CD4-positive, alpha-beta T cell treated with Interleukin-15 for 1 hour (primary cell): ENCODE results near the gene ITGAV.

Source experiments
- DNase-seq: peaks from one replicate; pipeline ENCODE4 v3.0.0-alpha.2; 2020

ITGAV gene

DNA sequence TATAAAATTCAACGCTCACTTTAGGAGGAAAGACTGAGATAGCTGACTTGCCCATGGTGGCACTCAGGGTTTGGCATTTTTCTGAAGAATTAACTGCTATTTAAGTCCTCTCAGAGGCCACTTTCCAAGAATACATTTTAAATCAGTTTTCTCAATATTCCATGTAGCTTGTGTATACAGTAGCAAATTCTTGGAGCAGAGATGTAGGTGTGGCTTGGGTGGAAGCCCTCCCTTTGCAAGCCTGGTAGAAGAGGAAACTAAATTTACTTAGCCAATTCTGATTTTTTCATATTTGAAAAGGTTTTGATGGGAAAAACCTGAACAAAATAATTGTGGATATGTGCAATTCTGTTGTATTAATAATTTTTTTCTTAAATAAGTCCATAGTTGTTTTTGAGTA is 14.0 kb upstream of the ITGAV start:
- no peak for DNase-seq

DNA sequence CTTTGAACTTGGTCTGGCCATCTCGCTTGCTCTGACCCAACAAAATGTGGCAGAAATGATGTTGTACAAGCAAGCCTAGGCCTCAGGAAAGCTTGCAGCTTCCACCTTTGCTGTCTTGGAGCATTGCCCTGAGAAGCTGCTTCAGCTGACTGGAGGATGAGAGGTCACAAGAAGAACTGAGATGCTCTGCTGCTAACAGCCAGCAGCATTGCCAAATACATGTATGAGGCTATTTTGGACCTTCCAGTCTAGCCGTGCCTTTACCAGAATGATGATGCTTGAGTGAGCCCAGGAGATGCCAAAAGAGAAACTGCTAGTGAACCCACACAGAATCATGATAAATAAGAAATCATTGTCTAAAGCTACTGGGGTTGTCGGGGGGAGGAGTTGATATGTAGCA is 13.2 kb upstream of the ITGAV start:
- DNase-seq, result no peak

DNA sequence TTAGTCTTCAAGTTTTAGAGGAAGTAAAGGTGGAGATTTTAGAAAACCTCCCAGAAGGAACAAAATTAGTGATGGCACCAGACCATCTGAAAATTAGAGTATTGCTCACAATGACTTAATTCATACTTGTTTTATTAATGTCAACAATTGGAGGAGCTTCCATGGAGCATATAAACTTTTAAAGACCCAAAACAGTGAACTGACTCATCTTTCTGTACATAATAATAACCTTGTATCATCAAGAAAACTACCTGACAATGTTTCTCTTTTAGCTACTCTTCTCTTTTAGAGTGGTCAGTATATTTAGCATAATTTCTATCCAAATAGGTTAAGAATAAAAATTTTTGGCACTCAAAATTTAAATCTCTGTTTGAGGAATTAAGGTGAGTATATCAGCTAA is 7.2 kb upstream of the ITGAV start:
- DNase-seq, result no peak

DNA sequence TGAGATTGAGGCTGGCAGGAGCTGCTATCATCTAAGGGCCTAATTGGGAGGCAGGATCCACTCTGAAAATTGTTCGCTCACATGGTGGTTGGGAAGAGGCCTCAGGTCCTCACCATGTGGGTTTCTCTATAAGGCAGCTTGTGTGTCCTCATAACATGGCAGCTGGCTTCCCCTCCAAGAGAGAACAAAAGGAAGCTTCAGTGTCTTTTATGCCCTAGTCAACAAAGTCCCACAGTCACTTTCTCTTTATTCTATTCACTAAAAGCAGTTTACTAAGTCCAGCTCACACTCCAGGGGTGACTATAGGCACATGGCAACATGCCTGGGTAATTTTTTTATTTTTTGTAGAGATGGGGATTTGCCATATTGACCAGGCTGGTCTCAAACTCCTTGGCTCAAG is 5.8 kb upstream of the ITGAV start:
- no peak for DNase-seq

DNA sequence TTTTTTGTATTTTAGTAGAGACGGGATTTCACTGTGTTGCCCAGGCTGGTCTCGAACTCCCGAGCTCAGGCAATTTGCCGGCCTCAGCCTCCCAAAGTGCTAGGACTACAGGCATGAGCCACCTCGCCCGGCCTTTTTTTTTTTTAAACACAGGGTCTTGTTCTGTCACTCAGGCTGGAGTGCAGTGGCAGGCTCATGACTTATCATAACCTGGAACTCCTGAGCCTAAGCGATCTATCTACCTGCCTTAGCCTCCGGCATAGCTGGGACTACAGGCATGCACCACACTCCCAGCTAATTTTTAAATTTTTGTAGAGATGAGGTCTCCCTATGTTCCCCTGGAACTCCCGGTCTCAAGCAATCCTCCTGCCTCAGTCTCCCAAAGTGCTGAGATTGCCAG is 1.4 kb upstream of the ITGAV start:
- no peak for DNase-seq

DNA sequence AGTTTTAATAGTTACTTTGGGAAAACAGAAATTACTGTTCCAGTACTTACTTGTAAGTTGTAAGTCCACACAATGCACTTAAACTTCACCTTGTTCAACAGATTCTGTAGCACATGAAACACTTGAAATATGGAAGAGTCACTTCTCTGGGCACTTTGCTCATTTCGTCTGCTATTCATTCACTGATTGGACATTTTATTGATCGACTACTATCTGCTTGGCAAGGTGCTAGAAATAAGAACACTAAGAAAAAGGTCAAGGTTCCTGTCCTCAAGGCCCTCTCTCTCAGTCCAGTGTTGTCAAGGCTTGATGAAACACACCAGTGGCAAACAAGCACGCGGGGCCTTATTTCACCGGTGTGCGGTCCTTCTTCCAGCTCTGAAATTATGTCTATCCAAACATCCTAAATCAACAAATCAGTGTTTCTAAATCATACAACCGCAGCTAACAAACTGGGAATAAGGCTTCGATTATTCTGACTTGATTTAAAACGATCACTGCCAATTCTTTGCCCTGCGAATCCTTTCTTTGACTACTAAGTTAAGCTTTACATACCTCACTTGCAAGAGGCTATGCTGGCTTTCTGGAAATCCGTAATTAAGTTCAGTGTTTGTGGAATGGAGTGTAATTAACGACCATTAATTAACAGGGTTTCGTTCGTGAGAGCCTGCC is 780 bp upstream of the ITGAV start:
- DNase-seq, result no peak

DNA sequence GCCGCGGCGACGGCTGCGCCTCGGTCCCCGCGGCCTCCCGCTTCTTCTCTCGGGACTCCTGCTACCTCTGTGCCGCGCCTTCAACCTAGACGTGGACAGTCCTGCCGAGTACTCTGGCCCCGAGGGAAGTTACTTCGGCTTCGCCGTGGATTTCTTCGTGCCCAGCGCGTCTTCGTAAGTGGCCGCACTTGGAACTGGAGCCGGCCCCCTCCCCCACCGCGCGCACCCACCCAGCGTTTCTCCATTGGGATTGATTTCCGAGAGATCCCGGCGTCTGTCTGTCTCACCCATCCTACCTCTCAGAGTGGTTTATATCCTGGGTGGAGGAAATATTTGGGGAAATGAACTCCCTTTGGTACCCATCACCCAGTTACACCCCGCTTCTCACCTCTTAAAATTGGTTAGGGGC is 498 bp downstream of the ITGAV start:
- DNase-seq, result no peak

DNA sequence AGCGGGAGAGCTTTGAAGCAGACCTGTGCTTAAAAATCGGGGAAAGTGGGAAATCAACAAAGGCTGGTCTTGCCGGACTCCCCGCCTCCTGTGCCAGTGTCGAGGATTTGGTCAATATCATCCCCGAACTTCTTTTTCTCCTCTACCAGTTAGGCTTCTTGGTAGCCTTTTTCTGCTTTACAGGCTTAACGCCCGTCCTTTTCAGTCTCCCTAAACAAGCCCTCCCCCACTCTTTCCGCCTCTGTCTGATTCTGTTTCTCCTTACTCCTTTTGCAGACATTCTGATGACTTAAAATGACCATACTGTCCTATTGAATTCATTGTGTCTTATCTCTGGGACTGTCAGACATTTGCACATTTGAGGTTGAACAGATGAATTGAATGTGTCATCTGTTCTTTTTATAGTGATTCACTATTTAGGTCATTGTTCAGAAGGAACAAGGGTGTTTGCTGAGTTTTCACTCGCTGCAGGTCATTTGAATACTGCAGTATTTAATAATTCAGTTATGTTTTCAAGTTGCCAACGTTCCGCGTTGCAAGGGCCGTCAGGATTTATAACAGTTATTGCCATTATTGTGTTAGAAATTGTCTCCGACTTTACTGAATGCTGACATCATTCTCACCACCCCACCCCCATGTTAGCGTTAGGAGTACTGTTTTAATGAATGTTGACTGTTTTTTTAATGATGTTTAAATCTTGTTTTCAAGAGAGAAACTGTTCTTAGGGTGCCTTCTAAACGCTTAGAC is 1.1 kb downstream of the ITGAV start:
- no peak for DNase-seq

DNA sequence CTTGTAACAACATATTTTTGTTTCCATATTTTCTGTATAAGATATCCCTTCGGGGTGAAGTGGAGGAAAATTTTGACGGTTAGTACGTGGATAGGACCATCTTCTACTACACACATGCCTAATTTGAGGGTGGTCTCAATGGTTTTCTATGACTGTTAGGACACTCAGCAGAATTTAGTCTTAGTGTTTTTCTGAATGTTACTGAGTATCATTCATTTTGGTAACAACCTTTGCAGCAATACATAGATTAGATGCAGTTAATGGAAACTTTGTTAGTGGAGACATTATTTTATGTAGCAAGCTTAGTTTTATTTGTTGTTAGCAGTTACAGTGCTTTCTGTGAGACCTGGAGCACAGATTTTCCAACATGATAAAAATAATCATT is 1.6 kb downstream of the ITGAV start:
- no peak for DNase-seq

DNA sequence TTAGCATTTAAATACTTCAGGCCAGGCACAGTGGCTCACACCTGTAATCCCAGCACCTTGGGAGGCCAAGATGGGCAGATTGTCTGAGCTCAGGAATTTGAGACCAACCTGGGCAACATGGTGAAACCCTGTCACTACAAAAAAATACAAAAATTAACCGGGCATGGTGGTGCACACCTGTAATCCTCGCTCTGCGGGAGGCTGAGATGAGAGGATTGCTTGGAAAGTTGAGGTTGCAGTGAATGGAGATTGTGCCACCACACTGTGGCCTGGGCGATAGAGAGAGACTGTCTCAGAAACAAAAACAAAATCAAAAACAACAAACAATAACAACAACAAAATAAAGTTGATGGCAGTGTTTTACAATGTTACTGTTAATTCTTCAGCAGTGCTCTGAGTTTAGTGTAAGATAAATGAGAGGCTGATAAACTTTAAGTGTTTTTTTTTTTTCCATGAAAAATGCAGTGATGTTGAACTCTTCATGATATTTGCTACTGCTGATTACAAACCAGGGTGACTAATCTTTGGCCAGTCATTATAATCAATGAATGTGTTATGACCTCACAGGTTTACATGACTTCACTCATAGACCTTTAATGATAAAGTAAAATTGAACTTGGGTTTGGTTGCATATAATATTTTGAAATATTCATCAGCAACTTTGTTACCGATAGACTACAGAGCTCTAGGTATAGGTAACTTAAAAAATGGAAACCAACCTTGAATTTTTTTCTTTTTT is 2.5 kb downstream of the ITGAV start:
- no peak for DNase-seq

DNA sequence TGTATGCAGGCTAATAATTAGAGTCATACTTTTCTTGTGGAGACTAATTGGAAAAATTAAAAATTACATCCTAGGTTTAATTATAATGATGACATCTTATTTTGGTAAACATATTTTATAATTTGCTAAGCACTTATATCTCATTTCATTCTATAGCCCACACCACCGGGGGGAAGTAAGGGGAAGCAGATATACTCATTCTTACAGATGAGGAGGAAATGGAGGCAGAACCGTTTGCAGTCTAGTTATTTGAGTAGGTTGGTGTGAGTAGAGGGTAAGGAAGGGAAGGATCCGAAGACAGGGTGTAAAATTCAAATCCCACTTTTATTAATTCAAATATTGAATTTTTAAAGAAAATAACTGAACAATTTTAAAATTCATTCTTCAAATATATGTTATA is 3.7 kb downstream of the ITGAV start:
- DNase-seq, result no peak

DNA sequence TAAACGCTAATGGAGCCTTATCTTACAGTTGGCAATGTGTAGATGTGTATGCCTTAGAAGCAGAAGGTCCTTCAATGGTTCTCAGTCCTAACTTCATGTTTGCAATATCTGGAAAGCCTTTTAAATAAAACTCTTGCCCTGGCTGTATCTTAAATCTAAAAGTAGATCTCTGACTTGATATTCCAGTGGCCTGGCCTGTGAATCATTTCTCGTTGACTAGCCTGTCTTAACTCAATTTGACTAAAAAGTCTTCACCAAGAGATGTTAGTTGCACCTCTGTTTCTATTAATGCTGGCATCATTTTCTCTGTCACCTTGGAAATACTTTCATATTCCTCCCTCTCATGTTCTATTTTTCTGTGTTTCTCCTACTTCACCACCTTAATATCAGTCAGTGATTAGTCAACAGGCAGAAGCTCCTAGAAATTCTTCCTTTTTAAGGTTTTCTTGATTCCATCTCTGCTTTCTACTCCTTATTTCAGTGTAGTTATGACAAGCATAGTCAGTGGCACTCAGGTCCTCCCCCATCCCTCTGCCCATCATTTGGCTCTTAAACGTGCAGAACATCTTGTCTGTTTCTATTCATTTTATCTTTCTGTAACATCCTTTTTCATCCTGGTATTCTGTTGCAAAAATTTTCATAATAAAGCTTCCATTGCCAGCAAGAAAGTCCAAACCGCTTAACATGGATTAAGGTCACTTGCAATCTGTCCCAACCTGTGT is 4.3 kb downstream of the ITGAV start:
- no peak for DNase-seq

DNA sequence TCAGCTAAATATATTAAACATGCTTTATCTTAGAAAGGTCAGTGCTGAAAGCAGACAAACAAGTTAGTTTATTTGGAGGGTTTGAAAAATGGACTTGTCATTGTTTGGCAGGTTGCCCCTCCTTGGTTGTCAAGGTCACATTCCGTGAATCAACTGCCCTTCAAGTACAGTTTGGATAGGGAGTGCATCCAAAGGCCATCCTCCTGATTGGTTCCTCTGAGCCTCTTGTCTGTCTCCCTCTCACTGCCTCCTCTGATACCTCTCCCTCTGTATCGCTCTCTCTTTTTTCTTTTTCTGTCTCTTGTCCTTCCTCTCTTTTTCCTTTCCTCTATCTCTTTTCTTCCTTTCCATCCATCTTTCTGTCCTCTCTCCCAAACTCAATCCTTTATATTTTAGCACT is 5.4 kb downstream of the ITGAV start:
- no peak for DNase-seq

DNA sequence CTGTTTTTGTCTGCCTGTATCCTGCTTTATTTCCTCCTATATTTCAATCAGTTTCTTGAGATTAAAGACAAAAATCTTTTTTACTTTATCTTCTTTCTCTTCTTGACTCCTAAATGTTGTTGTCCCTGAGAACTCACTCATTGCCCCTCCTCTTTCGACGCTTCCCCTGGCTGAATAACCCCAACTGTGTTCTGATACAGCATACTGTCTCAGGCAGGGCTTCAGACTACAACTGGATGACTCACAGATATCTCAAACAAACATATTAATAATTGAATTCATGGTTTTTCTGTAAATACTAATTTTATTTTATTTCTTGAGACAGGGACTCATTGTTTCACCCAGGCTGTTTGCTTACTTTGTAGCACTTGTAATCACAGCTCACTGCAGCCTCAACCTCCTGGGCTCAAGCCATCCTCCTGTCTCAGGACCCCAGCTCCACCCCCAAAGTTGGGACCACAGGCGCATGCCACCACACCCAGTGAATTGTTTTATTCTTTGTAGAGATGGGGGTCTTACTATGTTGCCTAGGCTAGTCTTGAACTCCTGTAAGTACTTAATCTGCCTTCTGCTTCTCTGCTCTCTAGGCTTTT is 9.4 kb downstream of the ITGAV start:
- DNase-seq, result no peak

DNA sequence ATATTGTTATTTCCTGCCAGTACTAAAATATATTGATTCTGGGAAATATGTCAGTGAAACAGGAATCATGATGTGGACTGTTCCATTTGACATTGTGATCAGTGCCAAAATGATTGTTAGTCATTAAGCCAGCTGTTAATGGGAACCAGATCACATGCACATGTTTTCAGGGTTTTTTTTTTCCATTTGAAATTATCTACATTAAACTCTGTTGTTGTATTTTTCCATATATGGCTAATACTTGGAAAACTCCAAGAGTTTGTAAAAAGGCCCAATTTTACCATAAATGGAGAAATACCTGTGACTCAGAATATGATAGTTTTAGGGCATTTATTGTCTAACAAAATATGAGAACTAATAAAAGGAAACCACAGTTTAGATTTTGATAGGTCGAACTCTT is 13.4 kb downstream of the ITGAV start:
- DNase-seq, result no peak

DNA sequence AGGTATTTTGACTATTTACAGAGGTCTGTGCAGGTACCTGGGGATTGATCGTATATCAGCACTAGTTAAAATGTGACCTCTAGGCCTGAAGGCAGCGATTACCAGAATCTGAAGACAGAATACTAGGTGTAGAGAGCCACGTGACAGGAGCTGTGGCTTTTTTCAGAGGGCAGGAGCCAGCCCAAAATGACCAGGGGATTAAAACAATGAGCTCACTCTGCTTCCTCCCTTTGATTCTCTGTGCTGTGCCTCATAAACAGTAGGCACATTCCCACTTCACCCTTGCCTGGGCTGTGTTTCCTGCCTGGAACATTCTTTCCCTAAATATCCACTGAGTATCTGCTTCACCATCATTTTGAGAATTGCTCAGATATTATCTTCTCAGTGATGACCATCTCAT is 15.2 kb downstream of the ITGAV start:
- no peak for DNase-seq

DNA sequence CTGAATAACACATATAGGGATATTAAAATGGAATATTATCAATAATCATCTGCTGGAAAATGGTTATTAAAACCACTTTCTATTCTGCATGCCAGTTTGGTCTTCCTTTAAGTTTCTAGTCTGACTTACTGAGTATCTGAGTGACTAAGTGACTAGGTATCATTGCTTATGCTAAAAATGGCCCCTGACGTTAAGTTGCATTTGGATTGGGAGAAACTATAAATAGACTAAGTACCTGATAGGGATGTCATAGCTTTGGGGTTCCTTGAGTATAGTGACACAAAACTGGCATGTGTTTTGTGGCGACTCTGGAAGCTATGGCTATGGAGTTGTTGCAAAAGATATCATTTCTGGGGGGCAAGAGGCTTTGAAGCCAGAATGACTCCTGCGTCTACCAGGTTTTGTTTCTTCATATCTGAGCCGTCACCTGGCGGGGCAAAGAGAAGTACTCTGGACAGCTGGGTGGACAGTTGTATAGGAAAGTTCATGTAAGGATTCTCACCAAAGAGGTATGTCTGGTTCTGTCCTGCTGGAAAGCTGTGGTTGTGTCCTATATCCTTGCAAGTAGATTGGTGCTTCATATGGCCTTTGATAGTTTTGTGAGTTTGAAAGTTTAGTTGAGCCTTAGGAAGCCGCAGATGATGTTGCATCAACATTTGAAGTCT is 17.9 kb downstream of the ITGAV start:
- no peak for DNase-seq

DNA sequence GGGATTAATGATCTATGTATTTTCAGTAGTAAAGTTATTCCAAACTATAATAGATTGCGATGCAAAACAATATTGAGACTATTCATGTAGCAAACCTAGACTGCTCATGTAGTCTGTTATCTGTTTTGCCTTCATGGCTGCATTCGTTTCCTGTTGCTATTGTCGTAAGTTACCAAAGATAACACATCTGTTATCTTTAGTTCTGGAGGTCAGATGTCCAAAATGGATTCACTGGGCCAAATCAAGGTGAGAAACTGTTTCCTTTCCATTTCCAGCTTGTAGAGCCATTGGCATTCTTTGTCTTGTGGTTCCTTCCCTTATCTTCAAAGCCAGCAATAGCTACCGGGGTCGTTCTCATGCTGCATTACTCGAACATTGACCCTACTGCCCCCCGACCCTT is 20.9 kb downstream of the ITGAV start:
- no peak for DNase-seq

DNA sequence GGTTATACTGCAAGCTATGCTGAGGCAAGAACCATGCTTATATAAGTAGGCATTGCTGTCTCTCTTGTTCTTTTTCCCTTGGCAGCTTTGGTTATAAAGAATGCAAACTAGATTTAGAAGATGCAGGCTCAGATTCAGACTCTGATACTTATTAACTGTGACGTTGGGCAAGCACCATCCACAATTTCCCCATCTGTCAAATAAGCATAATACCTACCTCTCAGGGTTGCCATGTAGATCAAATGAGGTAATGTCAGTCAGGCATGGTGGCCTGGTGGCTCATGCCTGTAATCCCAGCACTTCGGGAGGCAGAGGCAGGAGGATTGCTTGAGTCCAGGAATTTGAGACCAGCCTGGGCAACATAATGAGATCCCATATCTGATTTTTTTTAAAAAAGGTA is 21.7 kb downstream of the ITGAV start:
- DNase-seq, result no peak

DNA sequence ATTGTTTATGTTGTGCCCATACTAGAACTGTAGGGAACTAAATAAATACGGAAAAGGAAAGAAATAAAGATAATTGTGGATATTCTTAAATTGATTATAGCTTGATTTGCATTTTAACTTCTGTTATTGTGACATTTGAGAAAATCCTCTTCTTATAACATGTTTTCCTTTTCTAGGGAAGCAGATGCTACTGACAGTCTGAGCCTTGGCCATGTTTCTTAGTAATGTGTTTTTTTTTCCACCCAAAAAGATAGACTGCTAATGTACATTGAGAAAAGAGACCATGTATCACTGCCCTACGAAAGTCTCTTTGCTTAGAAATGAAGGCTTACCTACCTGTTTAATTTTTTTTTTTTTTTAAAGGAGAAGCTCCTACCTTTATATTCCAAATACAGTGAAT is 22.2 kb downstream of the ITGAV start:
- no peak for DNase-seq

DNA sequence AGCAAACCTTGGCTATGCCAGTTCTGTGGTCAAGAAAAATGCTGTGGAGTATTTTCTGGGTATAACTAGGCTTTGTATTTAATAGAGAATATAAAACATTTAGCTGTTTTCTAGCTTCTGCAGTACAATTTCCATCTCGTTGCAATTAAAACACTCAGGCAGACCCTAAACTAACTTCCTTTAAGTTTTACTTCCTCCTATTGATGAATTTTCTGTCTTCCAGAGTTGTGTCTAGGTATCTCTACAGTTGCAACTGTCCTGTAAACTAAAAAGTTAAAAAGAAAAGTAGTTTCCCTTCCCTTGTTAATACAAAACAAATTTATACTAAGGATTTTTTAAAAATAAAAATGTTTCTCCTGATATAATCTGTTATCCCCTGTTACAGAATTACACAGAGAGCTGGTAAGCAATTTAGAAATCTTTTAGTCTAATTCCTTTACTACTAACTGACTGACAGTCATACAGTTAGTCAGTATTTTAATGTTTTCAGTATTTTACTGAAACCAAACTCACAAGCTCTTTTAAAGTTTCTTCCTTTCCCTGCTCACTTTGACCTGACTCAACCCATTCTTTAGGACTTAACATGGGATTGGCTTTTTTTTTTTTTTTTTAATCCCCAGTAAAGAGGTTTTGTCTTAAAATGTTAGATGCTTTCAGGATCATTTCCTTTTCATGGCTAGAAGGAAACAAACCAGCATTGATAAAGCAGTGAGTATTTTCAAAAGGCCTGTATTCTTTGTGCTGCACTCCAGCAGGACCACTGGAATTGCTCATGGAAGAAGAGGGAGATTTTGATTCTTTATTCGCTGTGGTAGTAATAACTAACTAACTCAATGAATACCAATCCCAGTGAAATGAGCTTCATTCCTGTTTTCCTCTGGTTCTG is 22.9 kb downstream of the ITGAV start:
- no peak for DNase-seq

DNA sequence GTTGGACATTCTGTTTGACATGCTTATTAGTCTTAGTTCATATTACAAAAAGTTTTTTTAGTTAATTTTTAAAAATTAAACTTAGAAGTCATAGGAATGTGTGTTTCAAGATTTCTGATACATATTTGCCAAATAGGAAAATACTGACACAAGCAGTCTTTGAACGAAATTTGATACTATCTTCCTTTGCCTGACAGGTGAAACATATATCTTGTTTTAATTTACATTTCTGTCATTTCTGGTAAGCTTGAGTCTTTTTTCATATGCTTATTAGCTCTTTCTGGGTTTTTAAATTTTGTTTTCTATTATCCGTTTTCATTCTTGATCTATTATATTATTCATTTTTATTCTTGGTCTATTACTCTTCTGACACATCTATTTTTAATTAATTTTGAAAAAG is 24.5 kb downstream of the ITGAV start:
- DNase-seq, result no peak
